CD4-positive, alpha-beta T cell treated with Interleukin-6 for 4 hours (primary cell): ENCODE results near the gene ST6GAL1.
"Not testable (repeated sequence)": the region's sequence is repeated elsewhere in the genome, so short reads cannot be mapped to it uniquely, and the experiment has no call there.

ENCODE experiments used
- DNase-seq: peaks from one replicate; pipeline ENCODE4 v3.0.0-alpha.2; 2020; ENCODE audit warnings: mixed read lengths

Gene ST6GAL1

GRCh38 chr3:186946756-186947375 is 16.5 kb downstream of the ST6GAL1 start:
- DNase-seq = no peak

DNA sequence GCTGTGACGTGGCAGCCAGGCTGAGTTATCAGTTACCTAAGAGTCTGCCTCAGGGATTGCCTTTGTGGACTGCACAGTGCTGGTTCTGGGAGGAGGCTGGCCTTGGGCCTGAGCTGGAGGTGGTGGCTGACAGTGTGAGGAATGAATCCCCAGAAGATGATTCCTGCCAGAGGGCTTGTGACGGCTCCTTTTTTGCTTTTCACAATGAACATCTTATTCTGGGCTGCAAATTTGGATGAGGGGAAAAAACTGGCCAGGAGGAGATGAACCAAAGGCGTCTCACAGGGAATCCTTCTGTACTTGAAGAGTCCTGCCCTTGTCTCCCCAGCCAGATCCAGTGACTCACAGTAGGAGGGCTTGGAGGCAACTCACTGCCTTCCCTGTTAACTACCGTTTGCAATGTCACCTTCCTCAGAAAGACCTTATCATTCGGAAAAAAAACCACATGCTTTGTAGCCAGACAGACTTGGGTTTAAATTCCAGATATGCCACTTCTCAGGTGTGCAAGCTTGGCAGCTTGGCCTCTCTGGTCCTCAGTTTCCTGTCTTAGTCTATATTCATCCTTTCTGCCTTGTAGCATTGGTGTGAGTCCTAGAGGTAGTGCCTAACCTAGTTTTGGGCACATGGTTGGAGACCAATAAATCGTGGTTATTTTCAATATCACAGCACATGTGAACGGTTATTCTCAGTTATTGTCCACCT is 19.1 kb downstream of the ST6GAL1 start:
- DNase-seq = no peak

- DNase-seq = no peak
Measured at GRCh38 chr3:186950402-186951093, 20.2 kb downstream of the ST6GAL1 start.

- DNase-seq = no peak
Measured at GRCh38 chr3:186951640-186952552, 21.6 kb downstream of the ST6GAL1 start.

DNA sequence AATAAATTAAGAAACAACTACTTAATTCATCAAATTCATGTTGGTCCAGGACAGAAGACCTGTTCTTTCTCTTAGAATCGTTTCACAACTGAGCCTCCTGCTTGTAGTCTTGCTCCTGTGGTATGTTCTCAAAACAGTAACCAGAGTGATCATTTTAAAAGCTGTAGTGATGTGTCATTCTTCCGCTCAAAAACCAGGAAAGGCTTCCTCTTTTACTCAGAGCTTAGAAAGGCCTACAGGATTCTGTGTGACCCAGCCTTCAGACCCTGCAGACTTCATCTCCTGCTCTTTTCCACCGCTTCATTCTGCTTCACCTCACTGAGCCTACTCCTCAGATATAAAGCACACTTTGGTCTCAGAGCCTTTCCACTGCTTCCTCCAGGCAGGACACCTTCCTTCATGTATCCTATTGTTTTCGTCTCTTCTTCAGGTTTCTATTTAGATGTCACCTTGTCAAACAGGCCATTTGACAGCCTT is 22.7 kb downstream of the ST6GAL1 start:
- peak; percentile 14 for DNase-seq

DNA sequence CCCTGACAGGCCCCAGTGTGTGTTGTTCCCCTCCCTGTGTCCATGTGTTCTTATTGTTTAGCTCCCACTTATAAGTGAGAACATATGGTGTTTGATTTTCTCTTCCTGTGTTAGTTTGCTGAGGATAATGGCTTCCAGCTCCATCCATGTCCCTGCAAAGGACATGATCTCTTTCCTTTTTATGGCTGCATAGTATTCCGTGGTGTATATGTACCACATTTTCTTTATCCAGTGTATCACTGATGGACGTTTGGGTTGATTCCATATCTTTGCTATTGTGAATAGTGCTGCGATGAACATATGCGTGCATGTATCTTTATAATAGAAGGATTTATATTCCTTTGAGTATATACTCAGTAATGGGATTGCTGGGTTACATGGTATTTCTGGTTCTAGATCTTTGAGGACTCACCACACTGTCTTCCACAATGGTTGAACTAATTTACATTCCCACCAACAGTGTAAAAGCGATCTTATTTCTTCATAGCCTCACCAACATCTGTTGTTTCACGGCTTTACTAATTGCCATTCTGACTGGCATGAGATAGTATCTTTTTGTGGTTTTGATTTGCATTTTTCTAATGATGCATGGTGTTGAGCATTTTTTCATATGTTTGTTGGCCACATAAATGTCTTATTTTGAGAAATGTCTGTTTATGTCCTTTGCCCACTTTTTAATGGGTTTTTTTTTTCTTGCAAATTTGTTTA is 23.8 kb downstream of the ST6GAL1 start:
- DNase-seq = not testable (repeated sequence)

DNA sequence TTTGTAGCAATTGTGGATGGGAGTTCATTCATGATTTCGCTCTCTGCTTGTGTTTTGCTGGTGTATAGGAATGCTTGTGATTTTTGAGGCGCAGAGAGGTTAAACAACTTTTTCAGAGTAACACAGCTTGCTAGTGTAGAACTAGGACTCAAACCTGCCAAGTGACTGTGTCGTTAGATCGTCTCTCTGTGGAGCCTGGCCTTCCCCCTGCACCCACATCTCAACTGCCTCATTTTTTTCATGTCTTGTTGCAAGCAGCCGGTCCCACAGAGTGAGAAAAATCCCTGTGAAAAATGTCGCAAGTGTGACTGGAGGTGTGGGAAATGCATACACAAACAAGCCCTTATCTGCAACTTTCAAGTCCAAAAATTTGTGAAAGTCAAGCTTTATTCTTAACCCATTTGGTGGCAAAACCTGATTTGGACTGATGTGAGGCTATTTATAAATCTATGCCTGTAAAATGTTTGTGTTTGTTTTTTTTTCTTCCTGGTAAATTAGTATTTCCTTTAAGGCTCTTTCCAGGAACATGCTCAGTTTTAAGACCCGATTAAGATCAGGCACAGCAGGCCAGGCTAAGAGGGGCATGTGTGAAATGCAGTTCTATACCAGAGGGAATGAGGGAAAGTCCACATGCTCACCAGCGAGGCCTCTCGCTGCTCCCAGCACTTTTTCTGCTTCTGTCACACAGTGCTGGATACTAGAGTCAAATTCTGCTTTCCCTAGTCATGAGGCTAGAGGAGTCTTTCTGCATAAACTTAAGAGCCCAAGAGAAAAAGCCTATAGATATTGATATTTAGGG is 25.8 kb downstream of the ST6GAL1 start:
- DNase-seq = no peak

- DNase-seq = no peak
Measured at GRCh38 chr3:186959029-186959624, 28.8 kb downstream of the ST6GAL1 start.

DNA sequence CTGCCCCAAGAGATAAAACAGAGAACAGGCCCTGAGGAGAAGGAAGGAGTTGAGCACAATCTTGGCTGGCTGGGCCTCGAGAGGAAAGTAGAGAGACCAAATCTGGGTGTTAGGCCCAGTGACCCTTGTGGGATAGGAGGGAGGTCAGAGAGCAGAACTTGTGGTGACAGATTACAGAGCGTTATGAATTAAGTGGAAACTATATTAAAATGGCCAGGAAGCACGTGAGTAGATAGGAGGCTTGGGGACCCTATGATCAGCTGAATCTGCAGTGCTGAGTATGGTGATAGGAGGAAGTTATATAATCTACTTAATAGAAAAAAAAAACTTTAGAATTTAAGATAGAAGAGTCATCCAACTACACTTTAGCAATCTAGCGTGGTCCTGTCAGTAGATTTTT is 30.0 kb downstream of the ST6GAL1 start:
- no peak for DNase-seq

DNA sequence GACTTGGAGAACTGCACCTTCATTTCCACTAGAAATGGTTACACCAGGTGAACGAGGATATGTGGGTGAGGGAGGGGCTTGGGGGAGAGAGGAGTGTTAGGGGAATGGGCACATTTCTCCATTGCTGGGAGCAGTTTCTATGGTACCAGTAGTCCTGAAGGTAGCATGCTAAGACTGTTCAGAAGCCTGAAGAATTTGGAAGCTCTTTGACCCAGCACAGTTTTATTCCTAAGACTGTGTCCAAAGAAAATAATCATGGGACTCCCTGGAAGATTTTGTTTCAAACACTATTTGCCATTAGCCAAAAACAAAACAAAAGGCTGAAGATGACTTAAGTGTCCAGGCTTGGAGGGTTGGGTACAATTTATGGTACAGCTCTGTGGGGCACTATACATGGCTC is 32.1 kb downstream of the ST6GAL1 start:
- DNase-seq = no peak

DNA sequence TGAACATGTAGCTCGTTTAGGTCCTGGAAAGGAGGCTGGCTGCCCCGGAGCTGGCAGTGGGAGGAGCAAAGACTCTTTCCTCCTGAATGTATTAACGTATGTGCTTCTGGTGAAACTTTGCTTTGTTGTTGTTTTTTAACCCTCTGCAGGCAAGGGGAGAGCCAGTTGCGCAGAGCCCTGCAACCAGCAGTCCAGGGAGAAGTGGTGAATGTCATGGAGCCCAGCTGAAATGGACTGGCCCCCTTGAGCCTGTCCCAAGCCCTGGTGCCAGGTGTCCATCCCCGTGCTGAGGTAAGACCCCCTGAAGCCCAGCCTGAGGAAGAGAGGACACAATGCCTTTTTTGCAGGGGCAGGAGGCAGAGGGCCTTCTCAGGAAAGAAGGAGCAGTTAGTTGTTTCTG is 33.3 kb downstream of the ST6GAL1 start:
- no peak for DNase-seq

DNA sequence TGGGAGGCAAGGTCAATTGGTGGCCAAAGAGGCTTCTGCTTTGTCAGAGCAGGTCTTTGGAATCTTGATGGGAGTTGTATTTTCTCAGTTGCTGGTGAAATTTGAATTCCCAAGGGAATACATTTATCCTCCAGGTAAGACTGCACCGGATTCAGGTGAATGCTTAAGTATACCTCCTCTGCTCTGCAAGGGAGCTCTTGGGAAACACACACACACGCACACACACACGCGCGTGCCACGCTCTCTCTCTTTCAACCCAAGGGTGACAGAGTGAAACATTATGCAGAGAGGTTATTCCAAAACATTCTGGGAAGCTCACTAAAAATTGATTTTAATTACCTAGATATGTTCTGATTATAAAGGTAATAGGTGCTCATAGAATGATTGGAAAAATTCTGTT is 33.7 kb downstream of the ST6GAL1 start:
- DNase-seq = no peak

DNA sequence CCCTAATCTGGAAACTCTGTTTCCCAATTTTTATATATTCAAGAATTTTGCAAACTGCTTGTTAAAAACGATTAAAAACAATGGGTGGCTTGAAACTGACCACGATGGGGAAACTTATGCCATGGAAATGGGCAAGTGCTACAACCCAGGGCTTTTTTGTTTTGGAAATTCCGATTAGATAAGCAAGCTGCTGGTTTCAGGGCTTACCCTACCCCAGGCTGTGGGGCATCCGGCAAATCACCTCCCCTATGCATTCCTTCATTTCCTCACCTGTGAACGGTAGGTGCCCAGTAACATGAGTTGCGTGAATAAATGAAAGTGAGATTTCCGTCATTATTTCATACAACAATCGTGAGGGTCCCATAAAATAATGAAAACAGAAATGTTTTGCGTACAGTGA is 34.3 kb downstream of the ST6GAL1 start:
- DNase-seq = no peak

GRCh38 chr3:186965141-186965879 is 35.0 kb downstream of the ST6GAL1 start:
- DNase-seq = no peak

- no peak for DNase-seq
Measured at GRCh38 chr3:186966406-186966805, 36.1 kb downstream of the ST6GAL1 start.

- DNase-seq = not testable (repeated sequence)
Measured at GRCh38 chr3:186967236-186967635, 36.9 kb downstream of the ST6GAL1 start.

DNA sequence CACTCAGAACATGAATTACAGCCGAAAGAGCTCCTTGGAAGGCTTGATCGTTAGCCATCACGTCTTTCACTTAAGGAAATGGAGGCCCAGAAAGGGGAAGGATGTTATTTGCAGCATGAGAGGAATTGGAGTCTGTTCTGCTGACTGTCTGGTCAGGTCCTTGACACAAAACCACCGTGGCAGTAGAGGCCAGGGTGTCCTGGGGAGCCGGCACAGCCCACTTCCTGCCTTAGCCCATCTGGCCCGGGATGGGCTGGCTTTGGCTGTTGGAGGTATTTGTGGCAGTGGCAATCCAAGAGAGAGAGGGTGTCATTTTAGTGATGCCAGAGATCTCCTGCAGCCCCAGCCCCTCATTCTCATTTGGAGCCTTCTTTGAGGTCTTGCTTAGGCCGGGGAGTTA is 37.4 kb downstream of the ST6GAL1 start:
- no peak for DNase-seq

DNA sequence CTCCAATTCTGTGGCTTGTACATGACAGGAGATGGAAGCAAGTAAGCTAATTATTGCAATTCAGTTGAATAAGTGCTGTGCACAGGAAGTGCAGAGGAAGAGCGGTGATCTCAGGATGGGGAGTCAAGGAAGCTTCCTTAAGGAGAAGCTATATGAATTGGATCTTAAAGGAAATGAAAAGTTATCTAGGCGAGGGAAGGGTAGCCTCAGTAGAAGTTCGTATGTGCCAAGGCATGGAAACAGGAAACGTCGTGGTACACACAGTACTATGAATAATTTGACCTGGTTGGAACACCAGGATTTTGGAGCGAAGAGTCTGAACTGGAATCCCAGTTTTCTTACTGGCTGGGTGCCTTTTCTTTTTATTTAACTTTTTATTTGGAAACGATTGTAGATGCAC is 39.3 kb downstream of the ST6GAL1 start:
- DNase-seq = no peak

DNA sequence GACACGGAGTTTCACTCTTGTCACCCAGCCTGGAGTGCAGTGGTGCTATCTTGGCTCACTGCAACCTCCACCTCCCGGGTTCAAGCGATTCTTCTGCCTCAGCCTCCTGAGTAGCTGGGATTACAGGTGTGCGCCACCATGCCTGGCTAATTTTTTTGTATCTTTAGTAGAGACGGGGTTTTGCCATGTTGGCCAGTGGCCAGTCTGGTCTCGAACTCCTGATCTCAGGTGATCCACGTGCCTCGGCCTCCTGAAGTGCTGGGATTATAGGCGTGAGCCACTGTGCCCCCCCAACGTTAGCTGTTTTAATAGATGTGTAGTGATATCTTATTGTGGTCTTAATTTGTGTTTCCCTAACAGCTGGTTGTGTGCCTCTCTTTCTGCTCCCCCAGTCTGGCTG is 40.8 kb downstream of the ST6GAL1 start:
- not testable (repeated sequence) for DNase-seq

DNA sequence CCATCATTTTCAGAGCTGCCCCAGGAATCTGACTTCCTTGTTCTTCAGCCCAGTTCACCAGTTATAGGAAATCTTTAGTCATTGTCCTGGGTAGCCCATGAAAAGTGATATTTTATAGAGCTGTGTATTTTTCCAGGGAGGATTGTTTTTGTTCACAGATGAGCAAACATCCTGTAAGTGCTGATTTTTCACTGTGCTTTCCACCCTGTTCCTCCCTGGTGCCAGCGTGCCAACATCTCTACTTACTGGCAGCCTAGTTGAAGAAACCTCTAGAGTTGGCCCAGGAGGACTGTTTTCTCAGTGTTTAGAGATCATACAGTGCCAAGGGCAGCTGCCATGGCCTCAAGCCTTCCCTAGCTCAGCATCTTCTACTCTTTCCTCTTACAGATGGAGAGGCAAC is 41.3 kb downstream of the ST6GAL1 start:
- no peak for DNase-seq
